GM21825 (cell line): ENCODE results near the gene BTBD6.

Experiments used
- ATAC-seq: cut with Tn5 transposase; IDR thresholded peaks from one replicate; pipeline ENCODE4 v1.9.1; 2021; ENCODE audit warnings: mild to moderate bottlenecking, moderate library complexity; ENCODE audit not compliant: unreplicated experiment

The BTBD6 gene

GRCh38 chr14:105211086-105211757, 37.1 kb upstream of the BTBD6 start:
- ATAC-seq: no peak

GRCh38 chr14:105211758-105212089, 36.6 kb upstream of the BTBD6 start:
- no peak for ATAC-seq

DNA sequence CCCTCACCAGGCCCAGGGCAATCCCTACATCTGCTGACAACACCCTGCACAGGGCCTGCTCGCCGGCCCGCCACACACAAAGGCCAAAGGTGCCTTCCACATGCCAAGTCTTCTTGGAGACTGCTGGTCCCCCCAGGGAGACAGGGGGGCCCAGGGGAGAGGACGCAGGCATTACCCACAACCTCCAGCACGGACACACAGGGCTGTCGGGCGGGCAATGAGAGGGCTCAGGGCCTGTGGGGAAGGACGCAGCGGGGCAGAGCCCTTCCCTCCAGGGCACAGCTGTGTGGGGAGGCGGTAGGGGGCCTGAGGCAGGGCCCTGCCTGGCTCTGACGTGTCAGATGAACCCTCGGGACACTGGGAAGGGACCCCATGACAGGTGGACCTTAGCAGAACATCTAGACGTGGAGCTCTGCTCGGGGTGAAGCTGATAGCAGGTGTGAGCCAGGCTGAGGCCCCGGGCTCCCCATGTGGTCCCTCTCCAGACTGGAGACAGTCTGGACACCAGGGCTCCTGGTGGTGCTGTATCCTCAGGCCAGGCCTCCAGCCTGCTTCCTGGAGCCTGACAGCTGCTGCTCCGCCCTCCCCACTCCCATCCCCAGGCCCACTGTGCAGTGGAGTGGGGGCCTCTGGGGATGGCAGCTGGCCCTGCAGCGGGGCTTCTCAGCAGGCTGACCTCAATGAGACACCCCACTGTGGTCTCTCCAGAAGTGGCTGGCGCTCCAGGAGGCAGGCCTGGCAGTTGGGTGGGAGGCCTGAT, 35.6 kb upstream of the BTBD6 start:
- ATAC-seq: no peak

DNA sequence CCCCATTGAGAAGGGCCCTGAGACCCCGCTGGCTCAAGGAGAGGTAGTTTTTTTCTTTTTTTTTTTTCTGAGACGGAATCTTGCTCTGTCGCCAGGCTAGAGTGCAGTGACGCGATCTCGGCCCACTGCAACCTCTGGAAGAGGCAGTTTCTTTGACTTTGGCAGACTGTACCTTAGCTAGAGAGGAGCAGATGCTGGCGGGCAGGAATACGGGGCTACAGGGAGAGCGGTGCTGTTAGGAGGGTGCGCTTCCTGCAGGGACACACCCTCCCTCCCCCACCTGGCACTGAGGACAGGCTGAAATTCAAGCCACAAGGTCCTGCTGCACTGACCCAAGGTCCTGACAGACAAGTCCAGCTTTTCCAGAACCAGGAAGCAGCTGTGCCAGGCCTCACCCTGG, 35.0 kb upstream of the BTBD6 start:
- no peak for ATAC-seq

DNA sequence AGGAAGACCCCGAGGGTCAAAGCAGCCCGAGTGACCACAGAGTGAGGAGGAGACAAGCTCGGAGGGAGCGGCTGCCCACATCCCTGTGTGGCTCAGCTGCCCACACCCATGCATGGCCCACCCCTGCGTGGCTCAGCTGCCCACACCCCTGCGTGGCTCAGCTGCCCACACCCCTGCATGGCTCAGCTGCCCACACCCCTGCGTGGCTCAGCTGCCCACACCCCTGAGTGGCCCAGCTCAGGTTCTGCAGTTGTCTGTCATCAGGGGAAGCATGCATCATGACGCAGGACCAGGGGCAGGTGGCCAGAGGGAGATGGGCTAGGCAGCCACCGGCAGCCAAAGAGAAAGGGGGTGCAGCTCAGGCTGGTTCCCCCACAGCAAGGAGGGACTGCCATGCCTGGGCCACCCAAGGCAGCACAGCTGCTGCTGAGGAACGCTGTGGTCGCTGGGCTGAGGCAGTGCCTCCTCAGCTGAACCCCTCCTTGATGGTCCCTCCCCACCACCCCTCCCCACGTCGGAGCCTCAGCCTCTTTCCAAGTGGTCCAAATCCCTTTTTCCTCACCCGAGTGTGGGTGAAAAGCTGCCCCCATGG, 33.9 kb upstream of the BTBD6 start:
- ATAC-seq: no peak

- no peak for ATAC-seq
Observed at GRCh38 chr14:105215602-105216001, 32.7 kb upstream of the BTBD6 start.

GRCh38 chr14:105216490-105217247, 31.7 kb upstream of the BTBD6 start:
- ATAC-seq: no peak

- ATAC-seq: no peak
Observed at GRCh38 chr14:105217774-105218173, 30.6 kb upstream of the BTBD6 start.

GRCh38 chr14:105218611-105219010, 29.7 kb upstream of the BTBD6 start:
- ATAC-seq: no peak

GRCh38 chr14:105219043-105219612, 29.2 kb upstream of the BTBD6 start:
- ATAC-seq: no peak

DNA sequence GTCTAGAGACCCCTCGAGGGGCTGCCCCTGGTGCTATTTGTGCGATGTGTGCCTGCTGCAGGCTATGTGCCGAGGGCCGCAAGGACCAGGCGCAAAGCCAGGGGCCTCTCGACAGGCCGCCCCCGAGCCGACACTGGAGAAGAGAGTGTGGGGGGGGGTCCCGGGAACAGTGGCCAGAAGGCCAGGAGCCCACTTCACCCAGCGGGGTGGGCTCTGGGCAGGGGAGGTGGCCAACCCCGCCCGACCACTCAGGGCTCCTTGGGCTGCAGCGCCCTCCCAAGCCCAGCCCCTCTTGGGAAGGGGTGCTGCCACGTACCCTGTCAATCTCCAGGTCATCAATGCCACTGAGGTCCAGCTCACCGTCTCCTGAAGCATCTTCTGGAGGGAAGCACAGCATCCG, 28.6 kb upstream of the BTBD6 start:
- ATAC-seq: no peak

GRCh38 chr14:105220699-105221597, 27.4 kb upstream of the BTBD6 start:
- no peak for ATAC-seq

DNA sequence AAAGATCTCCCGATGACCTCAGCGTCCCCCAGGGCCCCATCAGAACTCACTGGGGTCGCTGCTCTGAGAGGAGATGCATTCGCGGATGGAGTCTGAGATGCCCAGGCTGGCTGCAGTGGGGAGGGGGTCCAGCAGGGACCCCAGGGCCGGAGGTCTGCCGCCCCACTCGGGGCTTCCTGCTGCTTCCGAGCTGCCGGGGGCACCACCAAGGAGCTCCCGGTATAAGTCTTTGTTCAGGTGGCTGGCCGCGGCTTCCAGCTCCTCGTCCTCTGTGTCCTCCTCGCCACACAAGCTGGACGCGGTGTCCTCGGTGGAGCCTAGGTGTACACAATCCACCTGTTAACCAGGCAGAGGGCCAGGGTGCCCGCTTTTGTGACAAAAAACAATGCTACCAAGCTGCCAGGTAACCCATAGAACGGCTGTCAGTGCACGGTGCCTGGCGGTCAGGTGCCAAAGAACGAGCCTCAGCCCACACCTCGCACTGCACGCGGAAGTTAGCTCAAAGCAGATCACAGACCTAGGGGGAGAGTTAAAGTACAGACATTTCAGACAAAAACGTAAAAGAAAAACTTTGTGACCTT, 26.6 kb upstream of the BTBD6 start:
- no peak for ATAC-seq

DNA sequence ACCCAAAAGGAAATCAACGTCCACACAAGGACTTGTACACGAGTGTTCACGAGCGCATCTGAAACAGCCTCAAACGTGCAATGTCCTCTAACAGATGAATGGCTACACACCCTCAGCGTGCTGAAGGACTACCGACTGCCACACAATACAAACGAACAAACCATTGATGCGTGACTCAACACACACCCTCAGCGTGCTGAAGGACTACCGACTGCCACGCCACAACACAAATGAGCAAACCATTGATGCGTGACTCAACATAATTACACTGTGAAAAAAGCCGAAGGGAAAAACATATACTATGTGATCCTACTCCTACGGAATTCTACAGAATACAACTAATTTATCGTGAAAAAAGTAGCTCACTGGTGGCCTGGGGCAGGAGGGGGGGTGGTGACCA, 25.1 kb upstream of the BTBD6 start:
- ATAC-seq: no peak

- no peak for ATAC-seq
Observed at GRCh38 chr14:105223770-105224544, 24.4 kb upstream of the BTBD6 start.

GRCh38 chr14:105224845-105225570, 23.3 kb upstream of the BTBD6 start:
- no peak for ATAC-seq

- no peak for ATAC-seq
Observed at GRCh38 chr14:105226198-105226597, 22.1 kb upstream of the BTBD6 start.

- ATAC-seq: no peak
Observed at GRCh38 chr14:105227346-105227745, 21.0 kb upstream of the BTBD6 start.
